K562 (cell line): ENCODE data around the gene TRMT2A. TPM values are rescaled to one million over a fixed set of nuclear protein-coding genes. Genes with fewer than 3 reads are reported as not detected.

Experiments
- ARNT ChIP-seq, 2 experiments: fragments of 450-650 bp; IDR thresholded peaks; 2 replicates each; pipeline ENCODE4 v1.6.1; 2016; ENCODE audit warnings: mild to moderate bottlenecking in 1 of 2
- BRD4 ChIP-seq: fragments of 200-600 bp; sonication (generic); IDR thresholded peaks from 2 replicates; pipeline ENCODE4 v1.6.1; 2017; ENCODE audit warnings: inconsistent platforms
- C11orf30 ChIP-seq: fragments of 450-650 bp; IDR thresholded peaks from 2 replicates; pipeline ENCODE4 v1.6.1; 2016; ENCODE audit warnings: low read depth, mild to moderate bottlenecking
- CEBPB ChIP-seq: fragments of 450-650 bp; IDR thresholded peaks from 2 replicates; pipeline ENCODE4 v1.6.1; 2016; ENCODE audit warnings: missing genetic modification characterization, missing compliant biosample characterization
- CREB1 ChIP-seq, 2 experiments: sonication (generic) in 1 of 2; formaldehyde crosslinking in 1 of 2; IDR thresholded peaks; 2 replicates each; pipeline versions ENCODE4 v1.6.1 to v1.8.0; 2012 to 2022; ENCODE audit warnings: inconsistent platforms in 1 of 2, mild to moderate bottlenecking in 1 of 2, missing genetic modification reagents in 1 of 2, moderate library complexity in 1 of 2
- DDX20 ChIP-seq: fragments of 450-650 bp; IDR thresholded peaks from 2 replicates; pipeline ENCODE4 v1.6.1; 2016; ENCODE audit warnings: missing genetic modification characterization, low read depth, mild to moderate bottlenecking, missing compliant biosample characterization, moderate library complexity
- ELK3 ChIP-seq: fragments of 450-650 bp; formaldehyde crosslinking; IDR thresholded peaks from 2 replicates; pipeline ENCODE4 v1.4.0; 2020; ENCODE audit warnings: mild to moderate bottlenecking
- ETV6 ChIP-seq, 3 experiments: fragments of 150-350 bp in 1 of 3; sonication (generic) in 1 of 3; formaldehyde crosslinking in 1 of 3; IDR thresholded peaks; 2 replicates each; pipeline versions ENCODE4 v1.6.1 to v1.8.0; 2014 to 2022; ENCODE audit warnings: borderline replicate concordance in 2 of 3, low read depth in 2 of 3, antibody characterized with exemption in 1 of 3, low read length in 1 of 3, mild to moderate bottlenecking in 1 of 3, missing genetic modification reagents in 1 of 3
- HDAC2 ChIP-seq: fragments of 450-650 bp; IDR thresholded peaks from 2 replicates; pipeline ENCODE4 v1.6.1; 2016; ENCODE audit warnings: mild to moderate bottlenecking
- IFI16 ChIP-seq: fragments of 250-450 bp; sonication (Bioruptor Pico); IDR thresholded peaks from 2 replicates; pipeline ENCODE4 v2.1.2; 2022; ENCODE audit warnings: mild to moderate bottlenecking, inconsistent platforms
- KLF16 ChIP-seq: IDR thresholded peaks from 2 replicates; pipeline ENCODE4 v1.6.1; 2016; ENCODE audit warnings: antibody characterized with exemption
- LCOR ChIP-seq: sonication (generic); formaldehyde crosslinking; IDR thresholded peaks from 2 replicates; pipeline ENCODE4 v1.8.0; 2022; ENCODE audit warnings: mild to moderate bottlenecking, missing genetic modification reagents
- MBD2 ChIP-seq: sonication (generic); IDR thresholded peaks from 2 replicates; pipeline ENCODE4 v1.6.1; 2016; ENCODE audit warnings: low read depth, borderline replicate concordance
- MTA1 ChIP-seq: fragments of 450-650 bp; IDR thresholded peaks from 2 replicates; pipeline ENCODE4 v1.6.1; 2017; ENCODE audit warnings: borderline replicate concordance
- PURB ChIP-seq: sonication (generic); formaldehyde crosslinking; IDR thresholded peaks from 2 replicates; pipeline ENCODE4 v1.9.0; 2021; ENCODE audit warnings: low read depth, mild to moderate bottlenecking, missing genetic modification reagents
- SMAD3 ChIP-seq: fragments of 450-650 bp; formaldehyde crosslinking; conservative IDR thresholded peaks from 2 replicates; pipeline ENCODE4 v1.4.0; 2020; ENCODE audit warnings: mild to moderate bottlenecking
- SNRNP70 ChIP-seq: fragments of 200-400 bp; formaldehyde crosslinking; optimal IDR thresholded peaks from 2 replicates; pipeline ENCODE3; 2017; ENCODE audit warnings: low read depth, low read length
- SP1 ChIP-seq: sonication (generic); formaldehyde crosslinking; IDR thresholded peaks from 2 replicates; pipeline ENCODE4 v1.8.1; 2022; ENCODE audit warnings: mild to moderate bottlenecking, missing genetic modification reagents
- THAP7 ChIP-seq: fragments of 250-450 bp; sonication (Bioruptor Pico); IDR thresholded peaks from 2 replicates; pipeline ENCODE4 v1.5.0; 2021
- THRB ChIP-seq: fragments of 450-650 bp; formaldehyde crosslinking; conservative IDR thresholded peaks from 2 replicates; pipeline ENCODE4 v1.4.0; 2022; ENCODE audit warnings: mild to moderate bottlenecking, missing genetic modification characterization
- WHSC1 ChIP-seq: IDR thresholded peaks from one replicate; pipeline ENCODE4 v1.6.1; 2012; ENCODE audit warnings: low read length, control low read depth, inconsistent platforms
- ZEB2 ChIP-seq: fragments of 450-650 bp; IDR thresholded peaks from 2 replicates; pipeline ENCODE4 v1.6.1; 2016
- polyA plus RNA-seq, 8 experiments: library from polyadenylated mRNA; depleted of rRNA in 4 of 8; stranded (reverse) in 5 of 8; unstranded in 3 of 8; fragments of >200 nt; fragmentation: Nextera tagmentation in 2 of 8; fragmentation: Illumina TruSeq in 1 of 8; extraction: Ambion mirVana in 2 of 8; extraction: Trizol in 1 of 8; gene quantifications; 2 replicates each; pipeline versions ENCODE4 v1.2.1 to v1.2.3, GENCODE V29; 2011 to 2014; ENCODE audit warnings: inconsistent platforms in 1 of 8, missing spikeins in 1 of 8
- total RNA-seq, 7 experiments: library from RNA; depleted of rRNA in 6 of 7; stranded (reverse); fragments of >200 nt in 6 of 7; fragmentation: Illumina TruSeq in 2 of 7; extraction: Trizol in 2 of 7; gene quantifications; 2 replicates each; pipeline versions ENCODE4 v1.2.1 to v1.2.3, GENCODE V29; 2011 to 2021; ENCODE audit warnings: low replicate concordance in 1 of 7
- TF ChIP-seq, protein P1 (sequence below), 2 experiments: fragments of 250-450 bp in 1 of 2; fragments of 450-650 bp in 1 of 2; sonication (Bioruptor Pico) in 1 of 2; IDR thresholded peaks; 2 replicates each; pipeline versions ENCODE4 v1.6.1 to v1.8.0; 2016 to 2021; ENCODE audit warnings: mild to moderate bottlenecking in 2 of 2, moderate library complexity in 2 of 2, missing compliant biosample characterization in 1 of 2, missing genetic modification characterization in 1 of 2
- TF ChIP-seq, protein P2 (sequence below): fragments of 450-650 bp; IDR thresholded peaks from 2 replicates; pipeline ENCODE4 v1.7.0; 2016; ENCODE audit warnings: borderline replicate concordance

The TRMT2A gene
- total and polyA plus RNA-seq, 9 of the 15 experiments (the other 6 are each of a cell fraction or from before 2014, with no cell fraction given), result 1.6 to 265 (median 140) TPM

DNA sequence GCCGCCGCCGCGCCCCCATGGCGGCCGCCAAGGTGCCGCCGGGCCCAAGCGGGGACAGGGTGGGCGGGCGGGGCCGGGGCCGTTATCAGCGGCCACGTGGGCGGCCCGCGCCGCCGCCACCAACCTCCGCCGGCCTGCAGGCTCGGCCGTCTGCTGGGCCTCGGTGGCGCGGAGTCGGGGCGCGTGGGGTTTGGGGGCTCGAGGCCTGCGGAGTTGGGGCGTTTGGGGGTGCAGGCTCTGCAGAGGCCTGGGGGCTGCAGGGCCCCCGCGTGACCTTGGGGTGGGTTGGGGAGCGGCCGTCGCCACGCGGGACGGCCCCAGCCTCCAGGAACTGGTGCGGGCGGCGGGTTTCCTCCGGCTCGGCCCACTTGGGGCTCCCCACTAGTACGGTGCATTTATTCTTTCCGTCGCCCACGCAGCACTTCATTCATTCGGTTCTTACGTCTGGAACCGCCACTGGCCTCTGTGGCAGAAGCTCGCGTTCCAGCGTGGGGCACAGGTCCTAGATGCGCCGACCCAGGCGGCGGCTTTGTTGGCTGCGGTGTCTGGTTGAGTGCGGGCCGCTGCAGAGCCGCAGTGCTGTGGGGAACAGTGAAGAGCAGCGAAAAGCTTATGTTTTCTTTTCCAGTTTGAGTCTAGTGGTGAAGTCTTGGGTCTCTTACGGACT, 740 bp upstream of the TRMT2A start (continued):
- no peak for TF ChIP-seq DDX20 (tag)
- no peak for TF ChIP-seq THRB (CRISPR knock-in tag)
- TF ChIP-seq CREB1 (IDR thresholded peaks at IDR 0.05), result no peak
- TF ChIP-seq CREB1 (CRISPR knock-in tag; IDR thresholded peaks at IDR 0.05), result no peak
- no peak for TF ChIP-seq WHSC1
- TF ChIP-seq ZEB2, result no peak
- TF ChIP-seq ARNT (IDR thresholded peaks at IDR 0.05), result no peak
- no peak for TF ChIP-seq SP1 (CRISPR knock-in tag)
- TF ChIP-seq ETV6 (IDR thresholded peaks at IDR 0.05; ENCODE audit: borderline replicate concordance in 1 of 2, low read depth in 2 of 2, low read length in 1 of 2), result no peak
- TF ChIP-seq ETV6 (CRISPR knock-in tag; IDR thresholded peaks at IDR 0.05; ENCODE audit: borderline replicate concordance), result no peak
- no peak for TF ChIP-seq CEBPB
- peak; percentile 85 for TF ChIP-seq HDAC2
- TF ChIP-seq PURB (CRISPR knock-in tag), result no peak
- TF ChIP-seq, protein P1, sequence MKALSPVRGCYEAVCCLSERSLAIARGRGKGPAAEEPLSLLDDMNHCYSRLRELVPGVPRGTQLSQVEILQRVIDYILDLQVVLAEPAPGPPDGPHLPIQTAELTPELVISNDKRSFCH (CRISPR knock-in tag; IDR thresholded peaks at IDR 0.05), result no peak
- TF ChIP-seq, protein P1 (tag; IDR thresholded peaks at IDR 0.05), result no peak
- no peak for TF ChIP-seq KLF16
- TF ChIP-seq ELK3 (CRISPR knock-in tag), result no peak; the same call in 1 of the 2 replicates
- TF ChIP-seq SMAD3 (CRISPR knock-in tag), result no peak
- no peak for TF ChIP-seq LCOR (CRISPR knock-in tag)
- peak; percentile 99 for TF ChIP-seq BRD4
- TF ChIP-seq MTA1, result no peak
- TF ChIP-seq, protein P2, sequence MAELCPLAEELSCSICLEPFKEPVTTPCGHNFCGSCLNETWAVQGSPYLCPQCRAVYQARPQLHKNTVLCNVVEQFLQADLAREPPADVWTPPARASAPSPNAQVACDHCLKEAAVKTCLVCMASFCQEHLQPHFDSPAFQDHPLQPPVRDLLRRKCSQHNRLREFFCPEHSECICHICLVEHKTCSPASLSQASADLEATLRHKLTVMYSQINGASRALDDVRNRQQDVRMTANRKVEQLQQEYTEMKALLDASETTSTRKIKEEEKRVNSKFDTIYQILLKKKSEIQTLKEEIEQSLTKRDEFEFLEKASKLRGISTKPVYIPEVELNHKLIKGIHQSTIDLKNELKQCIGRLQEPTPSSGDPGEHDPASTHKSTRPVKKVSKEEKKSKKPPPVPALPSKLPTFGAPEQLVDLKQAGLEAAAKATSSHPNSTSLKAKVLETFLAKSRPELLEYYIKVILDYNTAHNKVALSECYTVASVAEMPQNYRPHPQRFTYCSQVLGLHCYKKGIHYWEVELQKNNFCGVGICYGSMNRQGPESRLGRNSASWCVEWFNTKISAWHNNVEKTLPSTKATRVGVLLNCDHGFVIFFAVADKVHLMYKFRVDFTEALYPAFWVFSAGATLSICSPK, result peak; percentile 61; the same call in 1 of the 2 replicates
- TF ChIP-seq SNRNP70, result no peak
- no peak for TF ChIP-seq IFI16 (CRISPR knock-in tag)
- TF ChIP-seq C11orf30, result no peak
- no peak for TF ChIP-seq MBD2
- no peak for TF ChIP-seq THAP7 (CRISPR knock-in tag)
